Mucosa of descending colon (tissue), 3 donors: ENCODE data around the gene ZNF319. TPM values are rescaled to one million over a fixed set of nuclear protein-coding genes. Genes with fewer than 3 reads are reported as not detected.

Experiments
- ATAC-seq: fragments of 200-7000 bp; cut with Tn5 transposase; one replicate; pipeline ENCODE4 v1.9.1; 2020; ENCODE audit warnings: mild to moderate bottlenecking, moderate library complexity
- DNase-seq, 3 donors: peaks; one replicate each; pipeline ENCODE4 v3.0.0-alpha.2; 2020
- H3K36me3 ChIP-seq: fragments of 200-600 bp; one replicate; pipeline ENCODE4 v1.8.0; 2021; ENCODE audit warnings: low read depth, mild to moderate bottlenecking
- H3K4me1 ChIP-seq: fragments of 200-600 bp; one replicate; pipeline ENCODE4 v1.8.0; 2021; ENCODE audit warnings: low read depth, mild to moderate bottlenecking
- H3K4me3 ChIP-seq: fragments of 200-600 bp; one replicate; pipeline ENCODE4 v1.8.0; 2021; ENCODE audit warnings: mild to moderate bottlenecking
- H3K9me3 ChIP-seq: fragments of 200-600 bp; one replicate; pipeline ENCODE4 v1.8.0; 2021; ENCODE audit warnings: mild to moderate bottlenecking
- intact Hi-C, 2 donors: fragments of 100-400 bp; cut with DNase I in 1 of 2; cut with micrococcal nuclease in 1 of 2; formaldehyde crosslinking; loops; one replicate each; pipeline versions ENCODE4 v1.11.0 to v1.11.1; 2022; cut with DNase I, micrococcal nuclease
- total RNA-seq, 3 donors: library from RNA; stranded (reverse); fragmentation: NEBNext Ultra II Directional in 2 of 3; extraction: Animal tissue kit (Norgen Biotek cat#: 25700) in 2 of 3; gene quantifications; one replicate each; pipeline versions ENCODE4 v1.2.1 to v1.2.4, GENCODE V29; 2021 to 2023
- TF ChIP-seq, protein P1 (sequence below): fragments of 200-600 bp; IDR thresholded peaks from one replicate; pipeline ENCODE4 v1.8.0; 2022; ENCODE audit warnings: antibody characterized with exemption, mild to moderate bottlenecking
- donor health status: DM: no; HTN: no; CAD: no; lungs with moderate emphysema.
- donor health status: DM: no; HTN: no; CAD: no.
- donor health status: DM: no; HTN: yes; CAD: no.

Gene ZNF319
- total RNA-seq, 3 donors from 2014 or later: 5.9 to 9.7 (median 7.3) TPM

DNA sequence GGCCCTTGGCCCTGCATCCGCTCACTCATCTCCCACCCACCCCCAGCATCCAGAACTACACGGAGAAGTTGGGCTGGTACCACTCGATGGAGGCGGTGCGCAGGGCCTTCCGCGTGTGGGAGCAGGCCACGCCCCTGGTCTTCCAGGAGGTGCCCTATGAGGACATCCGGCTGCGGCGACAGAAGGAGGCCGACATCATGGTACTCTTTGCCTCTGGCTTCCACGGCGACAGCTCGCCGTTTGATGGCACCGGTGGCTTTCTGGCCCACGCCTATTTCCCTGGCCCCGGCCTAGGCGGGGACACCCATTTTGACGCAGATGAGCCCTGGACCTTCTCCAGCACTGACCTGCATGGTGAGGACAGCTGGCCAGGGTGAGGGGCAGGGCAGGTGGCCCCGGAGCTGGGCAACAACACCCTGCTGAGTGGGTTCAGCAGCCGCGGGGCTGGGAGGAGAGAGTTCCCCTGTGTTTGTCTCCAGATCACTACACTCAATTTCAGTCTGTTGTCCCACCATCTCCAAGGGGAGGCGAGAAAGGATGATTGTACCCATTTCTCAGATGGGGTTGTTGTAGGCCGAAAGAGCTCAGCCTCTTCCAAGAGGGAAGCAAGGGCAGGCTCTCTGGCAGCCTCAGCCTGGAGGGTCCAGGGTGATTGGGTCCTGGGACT lies 39.5 kb upstream of the ZNF319 start:
- Histone ChIP-seq H3K36me3 (peaks cover 6% of the 10 kb centered on the region), H3K4me3 (no peak overlapping the region), H3K4me1 (no peaks in the 10 kb centered on the region), H3K9me3 (no peaks in the 10 kb centered on the region)
- intact Hi-C loops: no loop called here
- DNase-seq: no peak
- ATAC-seq: no peak
- TF ChIP-seq, protein P1, sequence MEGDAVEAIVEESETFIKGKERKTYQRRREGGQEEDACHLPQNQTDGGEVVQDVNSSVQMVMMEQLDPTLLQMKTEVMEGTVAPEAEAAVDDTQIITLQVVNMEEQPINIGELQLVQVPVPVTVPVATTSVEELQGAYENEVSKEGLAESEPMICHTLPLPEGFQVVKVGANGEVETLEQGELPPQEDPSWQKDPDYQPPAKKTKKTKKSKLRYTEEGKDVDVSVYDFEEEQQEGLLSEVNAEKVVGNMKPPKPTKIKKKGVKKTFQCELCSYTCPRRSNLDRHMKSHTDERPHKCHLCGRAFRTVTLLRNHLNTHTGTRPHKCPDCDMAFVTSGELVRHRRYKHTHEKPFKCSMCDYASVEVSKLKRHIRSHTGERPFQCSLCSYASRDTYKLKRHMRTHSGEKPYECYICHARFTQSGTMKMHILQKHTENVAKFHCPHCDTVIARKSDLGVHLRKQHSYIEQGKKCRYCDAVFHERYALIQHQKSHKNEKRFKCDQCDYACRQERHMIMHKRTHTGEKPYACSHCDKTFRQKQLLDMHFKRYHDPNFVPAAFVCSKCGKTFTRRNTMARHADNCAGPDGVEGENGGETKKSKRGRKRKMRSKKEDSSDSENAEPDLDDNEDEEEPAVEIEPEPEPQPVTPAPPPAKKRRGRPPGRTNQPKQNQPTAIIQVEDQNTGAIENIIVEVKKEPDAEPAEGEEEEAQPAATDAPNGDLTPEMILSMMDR: no peak

GRCh38 chr16:58038219-58038641 lies 37.8 kb upstream of the ZNF319 start:
- no peak overlapping the region for H3K4me3 ChIP-seq
- peaks cover 6% of the 10 kb centered on the region for H3K36me3 ChIP-seq
- TF ChIP-seq, protein P1: no peak
- H3K4me1 ChIP-seq: no peaks in the 10 kb centered on the region
- ATAC-seq (no peak), DNase-seq (peak in 1 of 3 donors; percentile 27)
- no peaks in the 10 kb centered on the region for H3K9me3 ChIP-seq
- intact Hi-C loops: no loop called here

- TF ChIP-seq, protein P1: no peak
- H3K36me3 ChIP-seq: peaks cover 6% of the 10 kb centered on the region
Observed at GRCh38 chr16:58037365-58038057, 37.0 kb upstream of the ZNF319 start.

DNA sequence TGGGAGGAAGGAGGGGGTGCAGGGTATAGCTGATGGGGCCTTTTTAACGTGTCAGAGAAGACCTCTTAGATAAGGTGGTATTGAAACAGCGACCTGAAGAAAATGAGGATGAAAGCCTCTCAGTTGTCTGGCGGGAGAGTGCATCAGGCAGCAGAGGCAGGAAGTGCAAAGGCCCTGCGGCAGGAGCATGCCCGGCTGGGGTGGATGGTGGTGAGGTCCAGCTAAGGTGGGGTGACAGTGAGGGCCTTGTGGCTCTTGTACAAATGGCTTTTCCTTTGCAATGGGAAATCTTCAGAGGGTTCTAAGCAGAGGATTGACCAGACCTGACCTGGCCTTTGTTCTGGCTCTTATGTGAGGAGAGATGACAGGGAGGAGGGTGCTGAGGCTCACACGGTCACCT lies 36.5 kb upstream of the ZNF319 start:
- Histone ChIP-seq H3K4me1 (no peaks in the 10 kb centered on the region), H3K36me3 (peaks cover 2% of the 10 kb centered on the region), H3K9me3 (no peaks in the 10 kb centered on the region), H3K4me3 (no peak overlapping the region)
- intact Hi-C loops: no loop called here
- ATAC-seq (no peak), DNase-seq (no peak)
- TF ChIP-seq, protein P1: no peak

More at GRCh38 chr16:58037365-58038057, 37.0 kb upstream of the ZNF319 start:
- ATAC-seq (no peak), DNase-seq (no peak)
- Histone ChIP-seq H3K4me1 (no peaks in the 10 kb centered on the region), H3K4me3 (no peak overlapping the region), H3K9me3 (no peaks in the 10 kb centered on the region)
- intact Hi-C loops: no loop called here

DNA sequence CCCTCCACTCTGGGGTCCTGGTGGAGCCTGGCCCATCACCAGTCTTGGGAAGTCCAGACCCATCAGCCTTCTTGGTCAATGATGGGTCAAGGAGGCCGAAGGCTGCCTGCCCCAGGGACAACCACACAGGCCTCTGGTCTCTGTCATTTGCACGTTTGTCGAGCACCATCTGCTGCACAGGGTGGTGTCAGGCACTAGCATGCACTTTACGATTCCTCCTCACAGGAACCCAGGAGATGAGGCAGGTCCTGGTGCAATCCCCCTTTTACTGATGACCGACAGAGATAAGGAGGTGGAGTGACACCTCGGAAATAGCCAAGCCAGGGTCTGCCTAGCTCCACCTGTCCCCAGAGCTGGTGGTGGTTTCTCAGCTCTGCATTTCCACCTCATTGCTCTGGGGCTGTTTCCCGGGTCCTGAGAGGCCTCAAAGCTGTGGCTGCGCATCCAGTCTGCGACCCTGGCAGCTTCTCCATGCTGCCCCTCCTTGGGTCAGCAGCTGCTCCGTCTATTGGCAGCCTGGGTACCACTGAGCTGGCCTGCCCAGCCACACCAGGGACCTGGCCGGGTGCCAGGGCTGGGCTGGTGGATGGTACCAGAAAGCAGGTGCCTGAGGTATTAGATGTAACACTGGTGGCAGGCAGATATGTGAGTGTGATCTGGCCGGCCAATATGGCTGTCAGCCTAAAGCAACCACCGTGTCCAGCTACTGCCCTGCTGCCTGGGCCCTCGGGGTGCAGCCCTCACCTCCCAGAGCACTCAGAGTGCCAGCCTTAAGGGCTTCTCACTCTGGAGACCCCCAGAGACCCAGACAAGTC lies 35.1 kb upstream of the ZNF319 start:
- intact Hi-C loops: no loop called here
- H3K36me3 ChIP-seq: no peaks in the 10 kb centered on the region
- TF ChIP-seq, protein P1: no peak
- DNase-seq (no peak), ATAC-seq (no peak)
- H3K4me3 ChIP-seq: no peak overlapping the region
- H3K9me3 ChIP-seq: no peaks in the 10 kb centered on the region
- no peaks in the 10 kb centered on the region for H3K4me1 ChIP-seq
